ENCODE measurements around the gene CLTA.

CLTA gene

GRCh38 chr9:36163049-36163785 is 27.5 kb upstream of the CLTA start:
- Histone ChIP-seq H3K27ac (ENCODE audit: insufficient read depth in 1 of 2, low read depth in 1 of 2, low read length in 2 of 2, poor library complexity in 1 of 2, severe bottlenecking in 2 of 2) (no peak overlapping the region), H3K27me3 (replicated peaks in 2 of 5; ENCODE audit: control insufficient read depth in 4 of 5, insufficient read depth in 5 of 5, low read length in 4 of 5) (no peaks in the 10 kb centered on the region), H3K4me1 (ENCODE audit: control extremely low read depth in 1 of 4, control insufficient read depth in 4 of 4, insufficient read depth in 4 of 4, low read length in 3 of 4) (peaks cover 0 to 25% (median 14%) of the 10 kb centered on the region in 4 experiments), H3K9me3 (ENCODE audit: control extremely low read depth in 1 of 5, control insufficient read depth in 4 of 5, insufficient read depth in 2 of 5, low read depth in 1 of 5, low read length in 4 of 5) (no peaks in the 10 kb centered on the region), H3K36me3 (ENCODE audit: control insufficient read depth in 4 of 4, insufficient read depth in 4 of 4, low read length in 3 of 4) (no peaks in the 10 kb centered on the region), H3K4me3 (ENCODE audit: control insufficient read depth in 1 of 7, extremely low read depth in 1 of 7, insufficient read depth in 4 of 7, low read depth in 2 of 7, low read length in 6 of 7) (no peak overlapping the region)
- ChIA-PET CTCF (interaction anchor here (1.0 to 13.7 kb wide), 8 partner anchors 8 to 61 kb away, joined by 4 to 214 read pairs (median 19); partner anchors contain the start of gene CLTA), POLR2A (interaction anchor here (0.8 to 2.0 kb wide), 3 partner anchors 20 to 27 kb away, joined by 3 to 4 read pairs (median 3); partner anchors contain the start of gene GLIPR2)
- 88% methylated on average over 3 of the region's 9 CpGs for WGBS (ENCODE audit: insufficient coverage)
- DNase-seq, result no peak

- 98% methylated on average over 4 of the region's 4 CpGs for WGBS (ENCODE audit: insufficient coverage)
- ChIA-PET CTCF (interaction anchor here (1.0 to 13.7 kb wide), 11 partner anchors 8 to 62 kb away, joined by 4 to 214 read pairs (median 10); partner anchors contain the start of genes CLTA and GLIPR2), POLR2A (interaction anchor here (0.8 to 2.0 kb wide), 3 partner anchors 21 to 28 kb away, joined by 3 to 4 read pairs (median 3); partner anchors contain the start of gene GLIPR2)
- H3K36me3 ChIP-seq (ENCODE audit: control insufficient read depth in 4 of 4, insufficient read depth in 4 of 4, low read length in 3 of 4), result no peaks in the 10 kb centered on the region
- H3K9me3 ChIP-seq (ENCODE audit: control extremely low read depth in 1 of 5, control insufficient read depth in 4 of 5, insufficient read depth in 2 of 5, low read depth in 1 of 5, low read length in 4 of 5), result no peaks in the 10 kb centered on the region
- peaks cover 0 to under 1% (median 0%) of the 10 kb centered on the region in 5 experiments for H3K27me3 ChIP-seq (replicated peaks in 2 of 5; ENCODE audit: control insufficient read depth in 4 of 5, insufficient read depth in 5 of 5, low read length in 4 of 5)
- DNase-seq, result no peak
- H3K4me3 ChIP-seq (ENCODE audit: control insufficient read depth in 1 of 7, extremely low read depth in 1 of 7, insufficient read depth in 4 of 7, low read depth in 2 of 7, low read length in 6 of 7), result no peak overlapping the region
- H3K4me1 ChIP-seq (ENCODE audit: control extremely low read depth in 1 of 4, control insufficient read depth in 4 of 4, insufficient read depth in 4 of 4, low read length in 3 of 4), result peaks cover 0 to 21% (median 12%) of the 10 kb centered on the region in 4 experiments
- no peak overlapping the region for H3K27ac ChIP-seq (ENCODE audit: insufficient read depth in 1 of 2, low read depth in 1 of 2, low read length in 2 of 2, poor library complexity in 1 of 2, severe bottlenecking in 2 of 2)
Observed at GRCh38 chr9:36163786-36164170, 26.9 kb upstream of the CLTA start.

GRCh38 chr9:36164372-36164771 is 26.3 kb upstream of the CLTA start:
- CTCF ChIA-PET, result interaction anchor here (1.0 to 13.7 kb wide), 11 partner anchors 9 to 62 kb away, joined by 4 to 214 read pairs (median 10); partner anchors contain the start of genes CLTA and GLIPR2
- H3K36me3 ChIP-seq (ENCODE audit: control insufficient read depth in 4 of 4, insufficient read depth in 4 of 4, low read length in 3 of 4), result no peaks in the 10 kb centered on the region
- H3K4me1 ChIP-seq (ENCODE audit: control extremely low read depth in 1 of 4, control insufficient read depth in 4 of 4, insufficient read depth in 4 of 4, low read length in 3 of 4), result peaks cover 0 to 21% (median 12%) of the 10 kb centered on the region in 4 experiments
- WGBS (ENCODE audit: insufficient coverage), result 100% methylated on average over 2 of the region's 6 CpGs
- POLR2A ChIA-PET, result interaction anchor here (1.0 to 1.6 kb wide), 2 partner anchors 9 to 28 kb away, joined by 3 read pairs; partner anchors contain the start of gene GLIPR2
- H3K9me3 ChIP-seq (ENCODE audit: control extremely low read depth in 1 of 5, control insufficient read depth in 4 of 5, insufficient read depth in 2 of 5, low read depth in 1 of 5, low read length in 4 of 5), result no peaks in the 10 kb centered on the region
- no peak for DNase-seq
- H3K27ac ChIP-seq (ENCODE audit: insufficient read depth in 1 of 2, low read depth in 1 of 2, low read length in 2 of 2, poor library complexity in 1 of 2, severe bottlenecking in 2 of 2), result no peak overlapping the region
- no peak overlapping the region for H3K4me3 ChIP-seq (ENCODE audit: control insufficient read depth in 1 of 7, extremely low read depth in 1 of 7, insufficient read depth in 4 of 7, low read depth in 2 of 7, low read length in 6 of 7)
- peaks cover 0 to 3% (median 0%) of the 10 kb centered on the region in 5 experiments for H3K27me3 ChIP-seq (replicated peaks in 2 of 5; ENCODE audit: control insufficient read depth in 4 of 5, insufficient read depth in 5 of 5, low read length in 4 of 5)

- Histone ChIP-seq H3K36me3 (ENCODE audit: control insufficient read depth in 4 of 4, insufficient read depth in 4 of 4, low read length in 3 of 4) (no peaks in the 10 kb centered on the region), H3K27me3 (replicated peaks in 2 of 5; ENCODE audit: control insufficient read depth in 4 of 5, insufficient read depth in 5 of 5, low read length in 4 of 5) (peaks cover 0 to 3% (median 0%) of the 10 kb centered on the region in 5 experiments), H3K9me3 (ENCODE audit: control extremely low read depth in 1 of 5, control insufficient read depth in 4 of 5, insufficient read depth in 2 of 5, low read depth in 1 of 5, low read length in 4 of 5) (no peaks in the 10 kb centered on the region), H3K4me1 (ENCODE audit: control extremely low read depth in 1 of 4, control insufficient read depth in 4 of 4, insufficient read depth in 4 of 4, low read length in 3 of 4) (peaks cover 0 to 26% (median 12%) of the 10 kb centered on the region in 4 experiments), H3K4me3 (ENCODE audit: control insufficient read depth in 1 of 7, extremely low read depth in 1 of 7, insufficient read depth in 4 of 7, low read depth in 2 of 7, low read length in 6 of 7) (no peak overlapping the region), H3K27ac (ENCODE audit: insufficient read depth in 1 of 2, low read depth in 1 of 2, low read length in 2 of 2, poor library complexity in 1 of 2, severe bottlenecking in 2 of 2) (no peak overlapping the region)
- POLR2A ChIA-PET, result interaction anchor here (1.0 kb wide), 1 partner anchor 10 kb away, joined by 3 read pairs; no protein-coding TSS in a partner anchor
- no peak for DNase-seq
- CTCF ChIA-PET, result interaction anchor here (1.0 to 13.7 kb wide), 11 partner anchors 9 to 63 kb away, joined by 4 to 214 read pairs (median 10); partner anchors contain the start of genes CLTA and GLIPR2
- 100% methylated on average over 3 of the region's 3 CpGs for WGBS (ENCODE audit: insufficient coverage)
Observed at GRCh38 chr9:36164989-36165388, 25.7 kb upstream of the CLTA start.

GRCh38 chr9:36165826-36166167 is 24.9 kb upstream of the CLTA start:
- H3K27me3 ChIP-seq (replicated peaks in 2 of 5; ENCODE audit: control insufficient read depth in 4 of 5, insufficient read depth in 5 of 5, low read length in 4 of 5), result peaks cover 0 to 3% (median 0%) of the 10 kb centered on the region in 5 experiments
- ChIA-PET CTCF (interaction anchor here (1.2 to 13.7 kb wide), 12 partner anchors 10 to 74 kb away, joined by 5 to 214 read pairs (median 7); partner anchors contain the start of gene GLIPR2), POLR2A (interaction anchor here (0.7 to 1.1 kb wide), 2 partner anchors 16 to 18 kb away, joined by 3 read pairs; no protein-coding TSS in a partner anchor)
- no peaks in the 10 kb centered on the region for H3K36me3 ChIP-seq (ENCODE audit: control insufficient read depth in 4 of 4, insufficient read depth in 4 of 4, low read length in 3 of 4)
- H3K4me1 ChIP-seq (ENCODE audit: control extremely low read depth in 1 of 4, control insufficient read depth in 4 of 4, insufficient read depth in 4 of 4, low read length in 3 of 4), result peaks cover 0 to 26% (median 10%) of the 10 kb centered on the region in 4 experiments
- no peak for DNase-seq
- H3K9me3 ChIP-seq (ENCODE audit: control extremely low read depth in 1 of 5, control insufficient read depth in 4 of 5, insufficient read depth in 2 of 5, low read depth in 1 of 5, low read length in 4 of 5), result no peaks in the 10 kb centered on the region
- 92% methylated on average over 11 of the region's 12 CpGs for WGBS (ENCODE audit: insufficient coverage)
- no peak overlapping the region for H3K27ac ChIP-seq (ENCODE audit: insufficient read depth in 1 of 2, low read depth in 1 of 2, low read length in 2 of 2, poor library complexity in 1 of 2, severe bottlenecking in 2 of 2)
- H3K4me3 ChIP-seq (ENCODE audit: control insufficient read depth in 1 of 7, extremely low read depth in 1 of 7, insufficient read depth in 4 of 7, low read depth in 2 of 7, low read length in 6 of 7), result no peak overlapping the region

GRCh38 chr9:36166168-36166927 is 24.4 kb upstream of the CLTA start:
- no peak overlapping the region for H3K27ac ChIP-seq (ENCODE audit: insufficient read depth in 1 of 2, low read depth in 1 of 2, low read length in 2 of 2, poor library complexity in 1 of 2, severe bottlenecking in 2 of 2)
- peak overlapping the region in 6 of 7 experiments; percentile 27 to 72 (median 55) for H3K4me3 ChIP-seq (ENCODE audit: control insufficient read depth in 1 of 7, extremely low read depth in 1 of 7, insufficient read depth in 4 of 7, low read depth in 2 of 7, low read length in 6 of 7)
- ChIA-PET POLR2A (interaction anchor here (0.7 to 1.7 kb wide), 3 partner anchors 11 to 19 kb away, joined by 3 to 6 read pairs (median 3); no protein-coding TSS in a partner anchor), CTCF (interaction anchor here (0.7 to 13.7 kb wide), 27 partner anchors 8 to 190 kb away, joined by 3 to 214 read pairs (median 5); partner anchors contain the start of genes CLTA and GLIPR2)
- peak; percentile 88 to 93 (median 93) for DNase-seq
- peaks cover 0 to 26% (median 10%) of the 10 kb centered on the region in 4 experiments for H3K4me1 ChIP-seq (ENCODE audit: control extremely low read depth in 1 of 4, control insufficient read depth in 4 of 4, insufficient read depth in 4 of 4, low read length in 3 of 4)
- H3K9me3 ChIP-seq (ENCODE audit: control extremely low read depth in 1 of 5, control insufficient read depth in 4 of 5, insufficient read depth in 2 of 5, low read depth in 1 of 5, low read length in 4 of 5), result no peaks in the 10 kb centered on the region
- WGBS (ENCODE audit: insufficient coverage), result 15% methylated on average over 29 of the region's 58 CpGs
- H3K36me3 ChIP-seq (ENCODE audit: control insufficient read depth in 4 of 4, insufficient read depth in 4 of 4, low read length in 3 of 4), result no peaks in the 10 kb centered on the region
- H3K27me3 ChIP-seq (replicated peaks in 2 of 5; ENCODE audit: control insufficient read depth in 4 of 5, insufficient read depth in 5 of 5, low read length in 4 of 5), result peaks cover 0 to 3% (median 0%) of the 10 kb centered on the region in 5 experiments
